ENCODE data around the gene SLC13A2.

DNA sequence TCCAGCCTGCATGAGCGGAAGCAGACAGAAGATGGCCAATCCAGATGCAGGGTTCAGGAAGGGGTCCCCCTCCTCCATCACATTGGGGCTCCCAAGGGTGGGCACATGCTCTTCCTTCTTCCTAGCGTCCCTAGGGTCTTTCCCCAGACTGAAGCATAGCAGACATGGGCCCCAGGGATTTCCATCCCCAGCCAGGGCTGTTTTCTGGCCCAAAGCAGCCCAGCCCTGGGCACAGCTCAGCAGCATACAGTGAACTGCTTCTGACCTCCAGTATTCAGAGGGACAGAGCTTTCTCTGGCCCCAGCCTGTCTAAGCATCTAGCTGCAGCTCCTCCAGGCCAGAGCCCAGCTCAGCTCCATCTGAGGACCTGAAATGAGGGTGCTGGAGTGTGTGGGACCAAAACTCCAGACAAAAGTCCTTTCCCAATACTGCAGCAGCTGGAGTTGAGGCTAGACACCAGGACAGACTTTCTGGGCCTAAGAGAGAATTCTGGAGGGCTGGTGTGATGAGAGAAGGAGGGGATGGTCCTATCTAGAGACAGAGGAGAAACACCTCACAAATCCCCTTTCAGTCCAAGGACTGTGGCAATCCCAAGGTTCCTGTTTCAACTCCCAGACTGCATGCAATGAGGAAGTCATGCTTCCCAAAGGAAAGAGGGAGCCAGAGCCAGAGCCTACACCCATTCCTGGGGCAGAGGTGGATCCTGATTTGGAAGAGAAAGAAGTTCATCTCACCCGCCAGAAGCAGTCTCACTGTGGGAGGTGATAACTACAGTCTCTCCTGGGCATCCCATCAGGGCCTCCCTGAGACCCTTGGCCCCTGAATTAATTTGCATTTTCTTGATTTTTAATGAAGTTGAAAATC is 28.2 kb downstream of the SLC13A2 start:
- TF ChIP-seq POLR2AphosphoS5 (IDR thresholded peaks at IDR 0.05): no peak
- TF ChIP-seq, protein P1, sequence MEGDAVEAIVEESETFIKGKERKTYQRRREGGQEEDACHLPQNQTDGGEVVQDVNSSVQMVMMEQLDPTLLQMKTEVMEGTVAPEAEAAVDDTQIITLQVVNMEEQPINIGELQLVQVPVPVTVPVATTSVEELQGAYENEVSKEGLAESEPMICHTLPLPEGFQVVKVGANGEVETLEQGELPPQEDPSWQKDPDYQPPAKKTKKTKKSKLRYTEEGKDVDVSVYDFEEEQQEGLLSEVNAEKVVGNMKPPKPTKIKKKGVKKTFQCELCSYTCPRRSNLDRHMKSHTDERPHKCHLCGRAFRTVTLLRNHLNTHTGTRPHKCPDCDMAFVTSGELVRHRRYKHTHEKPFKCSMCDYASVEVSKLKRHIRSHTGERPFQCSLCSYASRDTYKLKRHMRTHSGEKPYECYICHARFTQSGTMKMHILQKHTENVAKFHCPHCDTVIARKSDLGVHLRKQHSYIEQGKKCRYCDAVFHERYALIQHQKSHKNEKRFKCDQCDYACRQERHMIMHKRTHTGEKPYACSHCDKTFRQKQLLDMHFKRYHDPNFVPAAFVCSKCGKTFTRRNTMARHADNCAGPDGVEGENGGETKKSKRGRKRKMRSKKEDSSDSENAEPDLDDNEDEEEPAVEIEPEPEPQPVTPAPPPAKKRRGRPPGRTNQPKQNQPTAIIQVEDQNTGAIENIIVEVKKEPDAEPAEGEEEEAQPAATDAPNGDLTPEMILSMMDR (IDR thresholded peaks at IDR 0.05): no peak

Data from upper lobe of left lung (tissue), 4 donors.